GM19395 (cell line): ENCODE data around the gene DCUN1D4.

ENCODE experiments used
- ATAC-seq: cut with Tn5 transposase; IDR thresholded peaks from one replicate; pipeline ENCODE4 v1.9.1; 2021; ENCODE audit warnings: mild to moderate bottlenecking, moderate library complexity; ENCODE audit not compliant: unreplicated experiment

Gene DCUN1D4

DNA sequence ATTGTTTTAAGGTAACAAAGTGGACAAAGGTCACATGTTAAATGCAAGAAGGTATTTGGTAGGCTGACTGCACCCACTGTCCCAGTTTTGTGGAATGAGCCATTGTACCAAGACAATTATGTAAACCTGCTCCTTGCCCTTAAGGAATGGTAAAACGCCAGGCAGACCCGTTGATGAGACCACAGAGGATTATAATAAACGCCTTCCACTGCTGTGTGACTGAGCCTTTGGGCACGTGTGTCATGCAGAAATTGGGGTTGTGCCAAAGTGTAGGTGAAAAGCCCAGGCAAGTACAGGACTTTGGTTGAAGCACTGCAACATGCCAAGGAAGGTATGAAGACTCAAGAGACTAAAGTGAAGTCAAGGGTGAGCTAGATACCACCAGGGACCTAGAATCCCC lies 117.5 kb downstream of the DCUN1D4 start:
- ATAC-seq = no peak

DNA sequence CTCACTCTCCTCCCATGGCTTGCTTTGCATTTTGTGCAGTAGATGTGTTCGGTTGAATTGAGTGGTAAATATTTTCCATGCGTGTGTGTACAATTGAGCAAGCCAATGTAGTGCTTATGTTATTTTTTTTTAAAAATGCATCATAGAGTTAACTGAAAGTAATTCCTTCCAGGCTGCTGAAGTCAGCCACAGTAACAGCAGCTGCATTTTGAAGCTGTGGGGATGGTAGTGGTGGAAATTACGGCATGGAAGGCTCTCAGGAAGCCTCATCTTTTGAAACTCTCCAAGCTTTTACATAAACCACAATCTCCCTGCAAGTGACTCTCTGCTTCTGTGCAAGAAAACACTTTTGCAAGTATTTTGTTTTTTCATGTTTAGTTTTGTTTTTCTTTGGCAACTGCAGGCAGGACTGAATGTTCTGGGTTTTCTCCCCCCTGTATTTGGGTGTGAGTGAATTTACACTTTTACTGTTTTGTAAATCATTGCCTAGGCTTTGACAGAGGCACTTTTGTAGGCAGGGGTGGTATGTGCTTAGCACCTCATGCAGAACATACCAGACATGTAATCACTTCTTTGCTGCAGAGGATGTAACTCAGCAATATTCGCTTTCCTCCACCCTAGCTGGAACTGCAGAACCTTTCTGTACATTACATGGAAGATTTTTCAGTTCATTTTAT lies 121.0 kb downstream of the DCUN1D4 start:
- no peak for ATAC-seq

DNA sequence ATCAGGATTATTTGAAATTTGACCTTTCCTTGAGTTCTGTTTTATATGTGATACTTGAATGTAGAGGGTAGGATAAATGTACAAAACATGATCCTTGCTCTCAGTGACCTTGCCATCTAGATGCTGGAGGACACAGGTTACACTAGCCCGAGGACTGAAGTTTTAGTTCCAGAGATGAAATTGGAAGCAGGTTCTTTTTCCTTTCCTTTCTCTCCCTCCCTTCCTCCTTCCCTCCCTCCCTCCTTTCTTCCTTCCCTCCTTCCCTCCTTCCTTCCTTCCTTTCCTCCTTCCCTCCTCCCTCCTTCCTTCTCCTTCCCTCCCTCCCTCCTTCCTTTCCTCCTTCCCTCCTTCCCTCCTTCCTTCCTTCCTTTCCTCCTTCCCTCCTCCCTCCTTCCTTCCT lies 122.9 kb downstream of the DCUN1D4 start:
- no peak for ATAC-seq
